ENCODE data around the gene HEMK1. TPM values are rescaled to one million over a fixed set of nuclear protein-coding genes. Genes with fewer than 3 reads are reported as not detected.

Gene HEMK1
- total RNA-seq, 2 donors from 2014 or later, result 24.1 to 25.8 TPM

- WGBS, 2 experiments (ENCODE audit: insufficient coverage in 1 of 2, insufficient read length in 1 of 2), result 91% methylated on average over 4 of the region's 4 CpGs; no CpG with 5 or more reads in 1 of the 2 experiments
- H3K27ac Mint-ChIP-seq, result no peak overlapping the region
- H3K9me3 Mint-ChIP-seq, result no peaks in the 10 kb centered on the region
- H3K27me3 ChIP-seq (ENCODE audit: control insufficient read depth, insufficient read depth, low read length, poor library complexity, severe bottlenecking), result peaks cover 4% of the 10 kb centered on the region
- H3K27me3 Mint-ChIP-seq (ENCODE audit: insufficient read depth), result peaks cover 6% of the 10 kb centered on the region
- H3K9me3 ChIP-seq (ENCODE audit: control insufficient read depth, low read length), result no peaks in the 10 kb centered on the region
- peaks cover 2% of the 10 kb centered on the region for H3K36me3 Mint-ChIP-seq (ENCODE audit: low read depth)
- H3K4me1 ChIP-seq (ENCODE audit: control insufficient read depth, insufficient read depth, low read length), result peaks cover 3% of the 10 kb centered on the region
- DNase-seq, result no peak
- H3K4me3 Mint-ChIP-seq, result no peak overlapping the region
- peaks cover 7% of the 10 kb centered on the region for H3K36me3 ChIP-seq (ENCODE audit: control insufficient read depth, insufficient read depth, low read length)
- H3K9ac ChIP-seq (ENCODE audit: extremely low read depth, low read length, poor library complexity, severe bottlenecking), result no peak overlapping the region
- peaks cover 4% of the 10 kb centered on the region for H3K4me1 Mint-ChIP-seq
- H3K4me3 ChIP-seq (ENCODE audit: low read length), result no peak overlapping the region
- no peak for TF ChIP-seq CTCF (conservative IDR thresholded peaks at IDR 0.05)
- no peak overlapping the region for H3K27ac ChIP-seq (ENCODE audit: low read depth, low read length)
Observed at GRCh38 chr3:50571486-50571885, 2.2 kb downstream of the HEMK1 start.

- TF ChIP-seq CTCF (conservative IDR thresholded peaks at IDR 0.05), result peak; percentile 86
Observed at GRCh38 chr3:50572158-50572557, 2.8 kb downstream of the HEMK1 start.

GRCh38 chr3:50572801-50573371, 3.6 kb downstream of the HEMK1 start:
- WGBS, 2 experiments (ENCODE audit: insufficient coverage in 1 of 2, insufficient read length in 1 of 2), result 87 to 100% methylated on average over 2 to 4 of the region's 4 CpGs
- Mint-ChIP-seq H3K9me3 (no peaks in the 10 kb centered on the region), H3K36me3 (ENCODE audit: low read depth) (peaks cover 4% of the 10 kb centered on the region), H3K4me3 (no peak overlapping the region), H3K27ac (no peak overlapping the region), H3K27me3 (ENCODE audit: insufficient read depth) (no peaks in the 10 kb centered on the region), H3K4me1 (peaks cover 2% of the 10 kb centered on the region)
- DNase-seq, result no peak
- peaks cover 12% of the 10 kb centered on the region for H3K36me3 ChIP-seq (ENCODE audit: control insufficient read depth, insufficient read depth, low read length)
- no peaks in the 10 kb centered on the region for H3K4me1 ChIP-seq (ENCODE audit: control insufficient read depth, insufficient read depth, low read length)
- no peaks in the 10 kb centered on the region for H3K9me3 ChIP-seq (ENCODE audit: control insufficient read depth, low read length)
- no peak overlapping the region for H3K9ac ChIP-seq (ENCODE audit: extremely low read depth, low read length, poor library complexity, severe bottlenecking)
- no peaks in the 10 kb centered on the region for H3K27me3 ChIP-seq (ENCODE audit: control insufficient read depth, insufficient read depth, low read length, poor library complexity, severe bottlenecking)
- no peak overlapping the region for H3K27ac ChIP-seq (ENCODE audit: low read depth, low read length)
- no peak overlapping the region for H3K4me3 ChIP-seq (ENCODE audit: low read length)
- TF ChIP-seq CTCF (conservative IDR thresholded peaks at IDR 0.05), result no peak

More at GRCh38 chr3:50572158-50572557, 2.8 kb downstream of the HEMK1 start:
- peaks cover 4% of the 10 kb centered on the region for H3K4me1 Mint-ChIP-seq
- Histone ChIP-seq H3K27me3 (ENCODE audit: control insufficient read depth, insufficient read depth, low read length, poor library complexity, severe bottlenecking) (no peaks in the 10 kb centered on the region), H3K9ac (ENCODE audit: extremely low read depth, low read length, poor library complexity, severe bottlenecking) (no peak overlapping the region), H3K4me3 (ENCODE audit: low read length) (no peak overlapping the region), H3K4me1 (ENCODE audit: control insufficient read depth, insufficient read depth, low read length) (no peaks in the 10 kb centered on the region), H3K27ac (ENCODE audit: low read depth, low read length) (no peak overlapping the region), H3K9me3 (ENCODE audit: control insufficient read depth, low read length) (no peaks in the 10 kb centered on the region), H3K36me3 (ENCODE audit: control insufficient read depth, insufficient read depth, low read length) (peaks cover 7% of the 10 kb centered on the region)
- peak overlapping the region; percentile 27 for H3K27ac Mint-ChIP-seq
- 60 to 65% methylated on average over 1 of the region's 1 CpG for WGBS, 2 experiments (ENCODE audit: insufficient coverage in 1 of 2, insufficient read length in 1 of 2)
- peaks cover 2% of the 10 kb centered on the region for H3K36me3 Mint-ChIP-seq (ENCODE audit: low read depth)
- H3K27me3 Mint-ChIP-seq (ENCODE audit: insufficient read depth), result peaks cover under 1% of the 10 kb centered on the region
- H3K9me3 Mint-ChIP-seq, result no peaks in the 10 kb centered on the region
- no peak overlapping the region for H3K4me3 Mint-ChIP-seq
- DNase-seq, result peak; percentile 91

Measured in endodermal cell (in vitro differentiated cells).